A673 (cell line): ENCODE measurements around the gene NFXL1. TPM values are rescaled to one million over a fixed set of nuclear protein-coding genes. Genes with fewer than 3 reads are reported as not detected.

ENCODE experiments used
- BruUV-seq: library from RNA; stranded (reverse); fragments of 400-500 nt; replicated peaks from 2 replicates; lab custom pipeline; 2021; lab: Mats Ljungman, UMichigan
- CTCF ChIA-PET: fragments of 300-600 bp; sonication (Branson Sonifier 250); formaldehyde crosslinking; loops from one replicate; lab custom pipeline; 2022; ENCODE audit warnings: antibody characterized with exemption; lab: Charles Lee
- POLR2A ChIA-PET: fragments of 300-600 bp; sonication (Branson Sonifier 250); formaldehyde crosslinking; loops from one replicate; lab custom pipeline; 2022; ENCODE audit warnings: antibody characterized with exemption; ENCODE audit not compliant: low non-redundant PET; lab: Charles Lee
- DNase-seq: peaks from one replicate; pipeline ENCODE4 v3.0.0-alpha.2; 2015; ENCODE audit warnings: low spot score
- H3K27ac ChIP-seq: fragments of 200-600 bp; sonication (generic); 2 replicates; pipeline ENCODE4 v1.5.1; 2016; ENCODE audit warnings: mixed run types, low read depth, mild to moderate bottlenecking, mixed read lengths, antibody characterized with exemption, low read length; ENCODE audit not compliant: poor library complexity, severe bottlenecking
- H3K27me3 ChIP-seq: fragments of 200-600 bp; sonication (generic); replicated peaks from 2 replicates; pipeline ENCODE4 v1.6.1; 2017; ENCODE audit warnings: mixed run types, low read depth, mild to moderate bottlenecking, mixed read lengths, antibody characterized with exemption, low read length; ENCODE audit not compliant: insufficient read depth, poor library complexity
- H3K36me3 ChIP-seq: fragments of 200-600 bp; sonication (generic); 2 replicates; pipeline ENCODE4 v1.6.1; 2016; ENCODE audit warnings: mixed run types, mild to moderate bottlenecking, mixed read lengths, antibody characterized with exemption, low read length; ENCODE audit not compliant: insufficient read depth, poor library complexity, severe bottlenecking
- H3K4me1 ChIP-seq: fragments of 200-600 bp; sonication (generic); 2 replicates; pipeline ENCODE4 v1.6.1; 2017; ENCODE audit warnings: mixed run types, mild to moderate bottlenecking, mixed read lengths, antibody characterized with exemption, low read length; ENCODE audit not compliant: insufficient read depth, poor library complexity, severe bottlenecking
- H3K4me3 ChIP-seq: fragments of 200-600 bp; sonication (generic); 2 replicates; pipeline ENCODE4 v1.5.1; 2016; ENCODE audit warnings: low read depth, mixed run types, mild to moderate bottlenecking, mixed read lengths, low read length; ENCODE audit not compliant: poor library complexity, severe bottlenecking
- H3K9me3 ChIP-seq: fragments of 200-600 bp; sonication (generic); 2 replicates; pipeline ENCODE4 v1.6.1; 2016; ENCODE audit warnings: mixed run types, low read depth, mild to moderate bottlenecking, mixed read lengths, antibody characterized with exemption, low read length; ENCODE audit not compliant: poor library complexity, severe bottlenecking
- CTCF ChIP-seq: fragments of 300-800, 200-600 bp; sonication (generic); conservative IDR thresholded peaks from 2 replicates; pipeline ENCODE4 v1.5.1; 2017; ENCODE audit warnings: low read depth, mild to moderate bottlenecking, antibody characterized with exemption, low read length, moderate library complexity, mixed read lengths
- EZH2 ChIP-seq: fragments of 200-600 bp; sonication (generic); IDR thresholded peaks from 2 replicates; pipeline ENCODE4 v1.6.1; 2017; ENCODE audit warnings: borderline replicate concordance, low read depth, mild to moderate bottlenecking, mixed read lengths, antibody characterized with exemption, low read length; ENCODE audit not compliant: poor library complexity, severe bottlenecking
- intact Hi-C: fragments of 100-400 bp; cut with micrococcal nuclease; formaldehyde crosslinking; loops from one replicate; pipeline ENCODE4 v1.10.0; 2022; ENCODE audit not compliant: unreplicated experiment
- total RNA-seq: library from RNA; stranded (reverse); gene quantifications from 2 replicates; pipeline ENCODE4 v1.2.3, GENCODE V29; 2021

Gene NFXL1
- total RNA-seq, 1 experiment from 2014 or later, result 12.1 TPM

GRCh38 chr4:47891928-47892327, 22.5 kb downstream of the NFXL1 start:
- Histone ChIP-seq H3K4me3 (no peak overlapping the region), H3K27ac (no peak overlapping the region), H3K27me3 (no peaks in the 10 kb centered on the region), H3K9me3 (no peaks in the 10 kb centered on the region), H3K36me3 (peaks cover 49% of the 10 kb centered on the region), H3K4me1 (no peaks in the 10 kb centered on the region)
- intact Hi-C loops, result no loop called here
- POLR2A ChIA-PET, result no interaction called here
- TF ChIP-seq EZH2 (no peak), CTCF (no peak)
- no TSS peak for BruUV-seq
- CTCF ChIA-PET, result no interaction called here
- DNase-seq, result no peak

- no TSS peak for BruUV-seq
- Histone ChIP-seq H3K4me1 (peaks cover 4% of the 10 kb centered on the region), H3K36me3 (peaks cover 36% of the 10 kb centered on the region), H3K27ac (no peak overlapping the region), H3K9me3 (no peaks in the 10 kb centered on the region), H3K27me3 (no peaks in the 10 kb centered on the region), H3K4me3 (no peak overlapping the region)
- ChIA-PET CTCF (no interaction called here), POLR2A (no interaction called here)
- intact Hi-C loops, result no loop called here
- DNase-seq, result no peak
- TF ChIP-seq CTCF, result no peak
- TF ChIP-seq EZH2, result no peak
Measured at GRCh38 chr4:47882228-47882627, 32.2 kb downstream of the NFXL1 start.

- CTCF ChIA-PET, result no interaction called here
- Histone ChIP-seq H3K36me3 (peaks cover 34% of the 10 kb centered on the region), H3K27ac (no peak overlapping the region), H3K27me3 (no peaks in the 10 kb centered on the region), H3K4me1 (peaks cover 15% of the 10 kb centered on the region), H3K4me3 (no peak overlapping the region), H3K9me3 (no peaks in the 10 kb centered on the region)
- DNase-seq, result no peak
- intact Hi-C loops, result no loop called here
- TF ChIP-seq EZH2 (no peak), CTCF (no peak)
- no TSS peak for BruUV-seq
- POLR2A ChIA-PET, result no interaction called here
Measured at GRCh38 chr4:47879458-47879857, 34.9 kb downstream of the NFXL1 start.
